Panc1 (cell line): ENCODE measurements around the gene GUK1. TPM values are rescaled to one million over a fixed set of nuclear protein-coding genes. Genes with fewer than 3 reads are reported as not detected.

Source experiments
- ATAC-seq: fragments of 200-7000 bp; cut with Tn5 transposase; 2 replicates; pipeline ENCODE4 v1.9.1; 2020; ENCODE audit warnings: mild to moderate bottlenecking, moderate library complexity
- BruUV-seq: library from RNA; stranded (reverse); fragments of 400-500 nt; replicated peaks from 2 replicates; lab custom pipeline; 2021; lab: Mats Ljungman, UMichigan
- CTCF ChIA-PET: fragments of 300-600 bp; sonication (Branson Sonifier 250); formaldehyde crosslinking; loops from one replicate; lab custom pipeline; 2022; ENCODE audit warnings: antibody characterized with exemption; lab: Charles Lee
- POLR2A ChIA-PET: fragments of 300-600 bp; sonication (Branson Sonifier 250); formaldehyde crosslinking; loops from one replicate; lab custom pipeline; 2022; ENCODE audit warnings: antibody characterized with exemption; lab: Charles Lee
- DNase-seq: peaks from one replicate; pipeline ENCODE4 v3.0.0-alpha.2; 2010; ENCODE audit warnings: low read depth, low spot score
- H3K27ac ChIP-seq: 2 replicates; pipeline ENCODE4 v1.5.1; 2011; ENCODE audit warnings: mild to moderate bottlenecking, low read length, inconsistent platforms
- H3K27me3 ChIP-seq: fragments of 200-500 bp; sonication (Bioruptor generic); 2 replicates; pipeline ENCODE4 v1.6.0; 2014; ENCODE audit warnings: low read length, inconsistent platforms; ENCODE audit not compliant: control insufficient read depth, insufficient read depth
- H3K36me3 ChIP-seq: fragments of 200-500 bp; sonication (Bioruptor generic); 2 replicates; pipeline ENCODE4 v1.5.1; 2014; ENCODE audit warnings: inconsistent platforms, mild to moderate bottlenecking, low read length, moderate library complexity; ENCODE audit not compliant: control insufficient read depth, insufficient read depth
- H3K4me1 ChIP-seq: 2 replicates; pipeline ENCODE4 v1.5.1; 2011; ENCODE audit warnings: inconsistent platforms, mild to moderate bottlenecking, low read length, moderate library complexity; ENCODE audit not compliant: control insufficient read depth, insufficient read depth
- H3K4me3 ChIP-seq, 2 experiments: 2 replicates each; pipeline ENCODE4 v1.5.1; 2011 to 2012; ENCODE audit warnings: low read depth in 2 of 2, low read length in 2 of 2, mild to moderate bottlenecking in 2 of 2, inconsistent platforms in 1 of 2, moderate library complexity in 1 of 2
- H3K9me3 ChIP-seq: fragments of 200-500 bp; sonication (Bioruptor generic); 2 replicates; pipeline ENCODE4 v1.5.1; 2014; ENCODE audit warnings: low read depth, mild to moderate bottlenecking, inconsistent platforms, low read length, moderate library complexity; ENCODE audit not compliant: control insufficient read depth, insufficient read depth
- POLR2AphosphoS5 ChIP-seq: IDR thresholded peaks from 2 replicates; pipeline ENCODE4 v1.6.1; 2012; ENCODE audit warnings: mild to moderate bottlenecking, low read depth, low read length, moderate library complexity
- REST ChIP-seq, 2 experiments: IDR thresholded peaks; 2 replicates each; pipeline ENCODE4 v1.6.1; 2011 to 2012; ENCODE audit warnings: low read depth in 2 of 2, control low read depth in 1 of 2, low read length in 1 of 2, mild to moderate bottlenecking in 1 of 2, moderate library complexity in 1 of 2; ENCODE audit not compliant: insufficient read depth in 1 of 2
- SIN3A ChIP-seq: IDR thresholded peaks from 2 replicates; pipeline ENCODE4 v1.6.1; 2012; ENCODE audit warnings: low read depth, mild to moderate bottlenecking, low read length, moderate library complexity, borderline replicate concordance; ENCODE audit not compliant: insufficient read depth
- TCF7L2 ChIP-seq: IDR thresholded peaks from 2 replicates; pipeline ENCODE4 v1.6.1; 2011; ENCODE audit warnings: mild to moderate bottlenecking, low read depth, low read length, inconsistent platforms
- in situ Hi-C: cut with HindIII; loops from 2 replicates; pipeline ENCODE4 v1.10.0; 2016; ENCODE audit warnings: low sequenced_read_pairs, low pct_unique_long_range_greater_than_20kb
- intact Hi-C: fragments of 100-400 bp; cut with micrococcal nuclease; formaldehyde crosslinking; loops from one replicate; pipeline ENCODE4 v1.10.0; 2022; ENCODE audit not compliant: unreplicated experiment
- total RNA-seq: library from RNA; stranded (reverse); gene quantifications from one replicate; pipeline ENCODE4 v1.2.1, GENCODE V29; 2021; ENCODE audit not compliant: unreplicated experiment
- TF ChIP-seq, protein P1 (sequence below): fragments of 450-650 bp; IDR thresholded peaks from 2 replicates; pipeline ENCODE4 v1.5.1; 2017; ENCODE audit warnings: mild to moderate bottlenecking

Gene GUK1
- total RNA-seq, 1 experiment from 2014 or later, result 188 TPM

GRCh38 chr1:228101614-228101993, 38.5 kb upstream of the GUK1 start:
- peak overlapping the region; percentile 59; the same call in 1 of the 2 replicates for H3K27ac ChIP-seq
- ATAC-seq, result peak; percentile 1
- intact Hi-C loops, result no loop called here

DNA sequence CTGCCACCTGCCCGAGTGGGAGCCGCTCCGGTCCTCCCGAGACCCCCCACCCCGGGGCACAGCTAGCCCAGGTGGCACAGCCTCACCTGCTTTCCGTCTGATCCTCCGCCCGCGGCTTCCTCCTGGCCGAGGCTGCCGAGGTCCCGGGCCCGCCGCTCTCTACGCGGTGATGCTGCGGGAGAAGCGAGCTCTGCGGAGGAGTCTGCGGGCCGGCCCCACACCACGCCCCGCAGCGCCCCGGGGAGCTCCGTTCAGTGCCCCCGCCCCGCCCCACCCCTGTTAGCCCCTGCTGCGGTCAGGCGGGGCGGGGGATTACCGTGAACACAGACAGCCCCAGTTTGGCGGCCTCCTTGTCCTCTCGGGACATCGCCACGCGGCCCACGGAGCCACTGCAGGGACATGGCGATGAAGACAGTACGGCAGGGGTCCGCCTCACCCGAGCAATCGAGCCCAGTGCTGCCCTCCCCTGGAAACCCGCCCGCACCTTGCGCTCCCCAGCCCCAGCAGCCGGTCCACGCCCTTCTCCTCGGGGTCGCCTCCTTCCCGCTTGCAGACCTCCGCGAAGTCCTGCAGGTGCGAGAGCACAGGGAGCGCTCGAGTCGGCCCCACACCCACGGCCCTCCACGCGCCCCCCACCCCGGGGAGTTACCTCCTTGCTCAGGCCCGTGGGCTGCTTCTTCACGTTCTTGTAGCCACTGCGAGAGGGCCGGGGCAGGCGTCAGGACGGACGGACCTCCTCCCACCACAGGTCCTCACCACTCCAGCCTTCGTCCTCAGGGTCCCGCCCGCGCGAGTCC, 37.9 kb upstream of the GUK1 start:
- no peaks in the 10 kb centered on the region for H3K9me3 ChIP-seq
- DNase-seq (no peak), ATAC-seq (peak; percentile 70)
- POLR2A ChIA-PET, result no interaction called here
- intact Hi-C loops (no loop called here), in situ Hi-C loops (no loop called here)
- TF ChIP-seq POLR2AphosphoS5 (no peak), TCF7L2 (no peak), REST (IDR thresholded peaks at IDR 0.05; ENCODE audit: insufficient read depth in 1 of 2, low read depth in 2 of 2, low read length in 1 of 2) (no peak), SIN3A (no peak)
- TF ChIP-seq, protein P1, sequence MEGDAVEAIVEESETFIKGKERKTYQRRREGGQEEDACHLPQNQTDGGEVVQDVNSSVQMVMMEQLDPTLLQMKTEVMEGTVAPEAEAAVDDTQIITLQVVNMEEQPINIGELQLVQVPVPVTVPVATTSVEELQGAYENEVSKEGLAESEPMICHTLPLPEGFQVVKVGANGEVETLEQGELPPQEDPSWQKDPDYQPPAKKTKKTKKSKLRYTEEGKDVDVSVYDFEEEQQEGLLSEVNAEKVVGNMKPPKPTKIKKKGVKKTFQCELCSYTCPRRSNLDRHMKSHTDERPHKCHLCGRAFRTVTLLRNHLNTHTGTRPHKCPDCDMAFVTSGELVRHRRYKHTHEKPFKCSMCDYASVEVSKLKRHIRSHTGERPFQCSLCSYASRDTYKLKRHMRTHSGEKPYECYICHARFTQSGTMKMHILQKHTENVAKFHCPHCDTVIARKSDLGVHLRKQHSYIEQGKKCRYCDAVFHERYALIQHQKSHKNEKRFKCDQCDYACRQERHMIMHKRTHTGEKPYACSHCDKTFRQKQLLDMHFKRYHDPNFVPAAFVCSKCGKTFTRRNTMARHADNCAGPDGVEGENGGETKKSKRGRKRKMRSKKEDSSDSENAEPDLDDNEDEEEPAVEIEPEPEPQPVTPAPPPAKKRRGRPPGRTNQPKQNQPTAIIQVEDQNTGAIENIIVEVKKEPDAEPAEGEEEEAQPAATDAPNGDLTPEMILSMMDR, result no peak; the same call in 1 of the 2 replicates
- H3K36me3 ChIP-seq, result peaks cover 8% of the 10 kb centered on the region; the same call in 1 of the 2 replicates
- CTCF ChIA-PET, result interaction anchor here (0.9 kb wide), 1 partner anchor 103 kb away, joined by 10 read pairs; no protein-coding TSS in a partner anchor
- H3K4me3 ChIP-seq, result peak overlapping the region; percentile 71 to 77
- no TSS peak for BruUV-seq
- H3K27me3 ChIP-seq, result no peaks in the 10 kb centered on the region
- H3K27ac ChIP-seq, result peak overlapping the region; percentile 59; the same call in 1 of the 2 replicates
- H3K4me1 ChIP-seq, result peaks cover 27% of the 10 kb centered on the region

More at GRCh38 chr1:228101614-228101993, 38.5 kb upstream of the GUK1 start:
- Histone ChIP-seq H3K9me3 (no peaks in the 10 kb centered on the region), H3K27me3 (no peaks in the 10 kb centered on the region), H3K4me3 (peak overlapping the region; percentile 71 to 77), H3K4me1 (peaks cover 27% of the 10 kb centered on the region), H3K36me3 (peaks cover 8% of the 10 kb centered on the region; the same call in 1 of the 2 replicates)
- ChIA-PET CTCF (interaction anchor here (0.9 kb wide), 1 partner anchor 102 kb away, joined by 10 read pairs; no protein-coding TSS in a partner anchor), POLR2A (no interaction called here)
- DNase-seq, result no peak
- in situ Hi-C loops, result no loop called here
- TF ChIP-seq POLR2AphosphoS5, result no peak
- TF ChIP-seq SIN3A, result 0 out of 2 replicates have a peak, but pooled peaks have one; percentile 11
- TF ChIP-seq, protein P1, result no peak
- no TSS peak for BruUV-seq
